ENCODE data around the gene SKAP2.

DNA sequence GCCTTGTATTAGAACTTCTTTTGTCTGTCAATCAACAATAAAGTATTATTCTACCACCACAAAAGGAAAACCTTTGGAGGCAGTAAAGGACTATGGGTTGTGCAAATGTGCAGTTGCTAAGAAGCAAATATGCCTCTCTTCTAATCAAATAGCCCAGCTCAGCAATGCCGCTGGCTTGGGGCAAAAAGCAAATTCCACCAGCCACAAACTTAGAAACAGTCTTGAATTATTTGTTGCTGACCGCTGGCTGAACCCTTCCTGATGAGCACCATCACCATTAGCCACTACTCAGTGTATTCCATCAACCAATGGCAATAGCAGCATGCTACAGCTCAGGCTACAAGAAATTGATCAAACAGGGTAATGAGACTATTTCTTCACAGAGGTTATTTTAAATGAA, 51.0 kb downstream of the SKAP2 start:
- TF ChIP-seq, protein P1, sequence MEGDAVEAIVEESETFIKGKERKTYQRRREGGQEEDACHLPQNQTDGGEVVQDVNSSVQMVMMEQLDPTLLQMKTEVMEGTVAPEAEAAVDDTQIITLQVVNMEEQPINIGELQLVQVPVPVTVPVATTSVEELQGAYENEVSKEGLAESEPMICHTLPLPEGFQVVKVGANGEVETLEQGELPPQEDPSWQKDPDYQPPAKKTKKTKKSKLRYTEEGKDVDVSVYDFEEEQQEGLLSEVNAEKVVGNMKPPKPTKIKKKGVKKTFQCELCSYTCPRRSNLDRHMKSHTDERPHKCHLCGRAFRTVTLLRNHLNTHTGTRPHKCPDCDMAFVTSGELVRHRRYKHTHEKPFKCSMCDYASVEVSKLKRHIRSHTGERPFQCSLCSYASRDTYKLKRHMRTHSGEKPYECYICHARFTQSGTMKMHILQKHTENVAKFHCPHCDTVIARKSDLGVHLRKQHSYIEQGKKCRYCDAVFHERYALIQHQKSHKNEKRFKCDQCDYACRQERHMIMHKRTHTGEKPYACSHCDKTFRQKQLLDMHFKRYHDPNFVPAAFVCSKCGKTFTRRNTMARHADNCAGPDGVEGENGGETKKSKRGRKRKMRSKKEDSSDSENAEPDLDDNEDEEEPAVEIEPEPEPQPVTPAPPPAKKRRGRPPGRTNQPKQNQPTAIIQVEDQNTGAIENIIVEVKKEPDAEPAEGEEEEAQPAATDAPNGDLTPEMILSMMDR (IDR thresholded peaks at IDR 0.05) = no peak
- no peak for TF ChIP-seq POLR2A (IDR thresholded peaks at IDR 0.05)
- TF ChIP-seq EP300 (IDR thresholded peaks at IDR 0.05) = no peak
- TF ChIP-seq POLR2AphosphoS5 (IDR thresholded peaks at IDR 0.05) = no peak
